Lower leg skin (tissue), 4 donors: ENCODE results near the gene PAX4. TPM values are rescaled to one million over a fixed set of nuclear protein-coding genes. Genes with fewer than 3 reads are reported as not detected.

ENCODE experiments used
- DNase-seq, 2 donors: peaks; one replicate each; pipeline ENCODE4 v3.0.0-alpha.2; 2019; ENCODE audit warnings: low spot score in 2 of 2
- H3K4me3 ChIP-seq: fragments of 200-600 bp; sonication (generic); 2 replicates; pipeline ENCODE4 v1.5.1; 2017; ENCODE audit warnings: mild to moderate bottlenecking, low read depth; ENCODE audit not compliant: poor library complexity, severe bottlenecking
- CTCF ChIP-seq, 3 donors: fragments of 450-650 bp; IDR thresholded peaks; one replicate each; pipeline ENCODE4 v1.5.1; 2016; ENCODE audit warnings: antibody characterized with exemption in 3 of 3, mild to moderate bottlenecking in 3 of 3, moderate library complexity in 2 of 3
- POLR2A ChIP-seq, 2 donors: fragments of 450-650 bp; IDR thresholded peaks; one replicate each; pipeline ENCODE4 v1.6.1; 2016 to 2017; ENCODE audit warnings: antibody characterized with exemption in 2 of 2, mild to moderate bottlenecking in 1 of 2, moderate library complexity in 1 of 2
- WGBS, 2 donors: methylation state at CpG; one replicate each; pipeline ENCODE4 v1.1.5; 2018; 5-methylcytosine and 5-hydroxymethylcytosine counted together
- intact Hi-C: fragments of 100-400 bp; cut with DNase I; formaldehyde crosslinking; loops from one replicate; pipeline ENCODE4 v1.15.0; 2023; ENCODE audit warnings: low total_unique reads
- total RNA-seq, 4 donors: library from RNA; depleted of rRNA; stranded (reverse); fragments of >200 nt; gene quantifications; one replicate each; pipeline ENCODE4 v1.1.0, GENCODE V29; 2016

Gene PAX4
- total RNA-seq, 4 donors from 2014 or later: not detected

GRCh38 chr7:127638197-127638596 is 20.3 kb upstream of the PAX4 start:
- intact Hi-C loops: no loop called here
- no peak for DNase-seq
- no peak overlapping the region for H3K4me3 ChIP-seq
- TF ChIP-seq CTCF (IDR thresholded peaks at IDR 0.05) (no peak), POLR2A (IDR thresholded peaks at IDR 0.05) (no peak)

GRCh38 chr7:127635659-127636285 is 17.8 kb upstream of the PAX4 start:
- H3K4me3 ChIP-seq: no peak overlapping the region
- intact Hi-C loops: no loop called here
- TF ChIP-seq CTCF (IDR thresholded peaks at IDR 0.05) (no peak), POLR2A (IDR thresholded peaks at IDR 0.05) (no peak)
- DNase-seq: no peak
- WGBS, 2 donors: 48 to 59% methylated on average over 3 of the region's 3 CpGs

GRCh38 chr7:127632276-127632910 is 14.5 kb upstream of the PAX4 start:
- WGBS, 2 donors: 63 to 75% methylated on average over 7 of the region's 7 CpGs

GRCh38 chr7:127629268-127629854 is 11.4 kb upstream of the PAX4 start:
- intact Hi-C loops: no loop called here
- H3K4me3 ChIP-seq: no peak overlapping the region
- TF ChIP-seq POLR2A (IDR thresholded peaks at IDR 0.05) (no peak), CTCF (IDR thresholded peaks at IDR 0.05) (no peak)
- WGBS, 2 donors: 19 to 21% methylated on average over 5 of the region's 5 CpGs
- DNase-seq: no peak

More at GRCh38 chr7:127632276-127632910, 14.5 kb upstream of the PAX4 start:
- DNase-seq: no peak
- no peak overlapping the region for H3K4me3 ChIP-seq
- intact Hi-C loops: no loop called here
- TF ChIP-seq POLR2A (IDR thresholded peaks at IDR 0.05): no peak
- TF ChIP-seq CTCF (IDR thresholded peaks at IDR 0.05): no peak

- intact Hi-C loops: no loop called here
- 55 to 60% methylated on average over 3 of the region's 3 CpGs for WGBS, 2 donors
- no peak for DNase-seq
- H3K4me3 ChIP-seq: no peak overlapping the region
- no peak for TF ChIP-seq POLR2A (IDR thresholded peaks at IDR 0.05)
- TF ChIP-seq CTCF (IDR thresholded peaks at IDR 0.05): no peak
Observed at GRCh38 chr7:127628445-127628844, 10.5 kb upstream of the PAX4 start.
